H9 (cell line): Measurements from ENCODE around the gene WNT7B. TPM values are rescaled to one million over a fixed set of nuclear protein-coding genes. Genes with fewer than 3 reads are reported as not detected.

Experiments
- DNase-seq: peaks from one replicate; pipeline ENCODE4 v3.0.0-alpha.2; 2017
- H2AFZ ChIP-seq: one replicate; pipeline ENCODE4 v1.6.1; 2013; ENCODE audit warnings: mild to moderate bottlenecking, low read length, control low read depth, moderate library complexity
- H2AK5ac ChIP-seq: 2 replicates; pipeline ENCODE4 v1.6.1; 2013; ENCODE audit warnings: low read length, control low read depth, mixed read lengths; ENCODE audit not compliant: insufficient read length
- H2BK120ac ChIP-seq: one replicate; pipeline ENCODE4 v1.6.1; 2013; ENCODE audit warnings: low read depth, mild to moderate bottlenecking, low read length, control low read depth, inconsistent platforms; ENCODE audit not compliant: poor library complexity, severe bottlenecking
- H2BK12ac ChIP-seq: 2 replicates; pipeline ENCODE4 v1.6.1; 2013; ENCODE audit warnings: low read length, control low read depth, mixed read lengths, low read depth; ENCODE audit not compliant: insufficient read length
- H2BK15ac ChIP-seq: 2 replicates; pipeline ENCODE4 v1.6.1; 2013; ENCODE audit warnings: low read depth, low read length, control low read depth
- H2BK20ac ChIP-seq: one replicate; pipeline ENCODE4 v1.6.1; 2013; ENCODE audit warnings: low read depth, mild to moderate bottlenecking, low read length, control low read depth, inconsistent platforms; ENCODE audit not compliant: poor library complexity, severe bottlenecking
- H2BK5ac ChIP-seq: 2 replicates; pipeline ENCODE4 v1.6.1; 2013; ENCODE audit warnings: low read length, control low read depth, mixed read lengths; ENCODE audit not compliant: insufficient read length
- H3K14ac ChIP-seq: 2 replicates; pipeline ENCODE4 v1.6.1; 2013; ENCODE audit warnings: low read length, control low read depth; ENCODE audit not compliant: insufficient read depth
- H3K18ac ChIP-seq: 2 replicates; pipeline ENCODE4 v1.6.1; 2013; ENCODE audit warnings: low read depth, mild to moderate bottlenecking, mixed read lengths, low read length, control low read depth; ENCODE audit not compliant: insufficient read length
- H3K23ac ChIP-seq: 2 replicates; pipeline ENCODE4 v1.6.1; 2013; ENCODE audit warnings: low read length, control low read depth, mixed read lengths, low read depth; ENCODE audit not compliant: insufficient read length
- H3K23me2 ChIP-seq: 2 replicates; pipeline ENCODE4 v1.6.1; 2013; ENCODE audit warnings: low read depth, mild to moderate bottlenecking, mixed read lengths, low read length, control low read depth; ENCODE audit not compliant: insufficient read length, poor library complexity, severe bottlenecking
- H3K27ac ChIP-seq: 2 replicates; pipeline ENCODE4 v1.5.1; 2013; ENCODE audit warnings: low read length, control low read depth, mixed read lengths, low read depth; ENCODE audit not compliant: insufficient read length
- H3K27me3 ChIP-seq: 2 replicates; pipeline ENCODE4 v1.6.1; 2013; ENCODE audit warnings: low read length, control low read depth, inconsistent platforms; ENCODE audit not compliant: insufficient read depth
- H3K4ac ChIP-seq: 2 replicates; pipeline ENCODE4 v1.6.1; 2013; ENCODE audit warnings: low read depth, mild to moderate bottlenecking, control low read depth, inconsistent platforms, low read length, moderate library complexity
- H3K4me1 ChIP-seq: 2 replicates; pipeline ENCODE4 v1.6.1; 2013; ENCODE audit warnings: low read length, control low read depth, inconsistent platforms; ENCODE audit not compliant: insufficient read depth
- H3K4me2 ChIP-seq: 2 replicates; pipeline ENCODE4 v1.6.1; 2013; ENCODE audit warnings: low read length, control low read depth, mixed read lengths; ENCODE audit not compliant: insufficient read length, insufficient read depth
- H3K56ac ChIP-seq: 2 replicates; pipeline ENCODE4 v1.6.1; 2013; ENCODE audit warnings: low read depth, mild to moderate bottlenecking, mixed read lengths, low read length, control low read depth; ENCODE audit not compliant: insufficient read length
- H3K79me1 ChIP-seq: 2 replicates; pipeline ENCODE4 v1.6.1; 2013; ENCODE audit warnings: low read depth, mild to moderate bottlenecking, moderate library complexity, low read length, control low read depth, inconsistent platforms; ENCODE audit not compliant: insufficient read depth, poor library complexity, severe bottlenecking
- H3K79me2 ChIP-seq: 2 replicates; pipeline ENCODE4 v1.6.1; 2013; ENCODE audit warnings: low read length, control low read depth, inconsistent platforms; ENCODE audit not compliant: insufficient read depth
- H3K9ac ChIP-seq: 2 replicates; pipeline ENCODE4 v1.6.1; 2013; ENCODE audit warnings: low read length, control low read depth, mixed read lengths; ENCODE audit not compliant: insufficient read length; ENCODE audit errors: extremely low read depth
- H3K9me3 ChIP-seq: one replicate; pipeline ENCODE4 v1.6.1; 2013; ENCODE audit warnings: low read depth, low read length, inconsistent platforms; ENCODE audit not compliant: control insufficient read depth
- H3T11ph ChIP-seq: one replicate; pipeline ENCODE4 v1.6.1; 2013; ENCODE audit warnings: mild to moderate bottlenecking, low read length, control low read depth, inconsistent platforms
- H4K20me1 ChIP-seq: one replicate; pipeline ENCODE4 v1.6.1; 2013; ENCODE audit not compliant: control insufficient read depth, insufficient read length, insufficient read depth
- H4K5ac ChIP-seq: 2 replicates; pipeline ENCODE4 v1.6.1; 2013; ENCODE audit warnings: low read depth, mild to moderate bottlenecking, mixed read lengths, low read length, control low read depth; ENCODE audit not compliant: insufficient read length
- H4K8ac ChIP-seq: replicated peaks from 2 replicates; pipeline ENCODE4 v1.6.1; 2013; ENCODE audit warnings: low read length, control low read depth, mixed read lengths, low read depth; ENCODE audit not compliant: insufficient read length
- H4K91ac ChIP-seq: 2 replicates; pipeline ENCODE4 v1.6.1; 2013; ENCODE audit warnings: low read depth, mild to moderate bottlenecking, moderate library complexity, mixed read lengths, low read length, control low read depth; ENCODE audit not compliant: insufficient read length
- H3K27ac Mint-ChIP-seq, 3 experiments: 2 replicates in 2 of 3; 3 replicates in 1 of 3; pipeline ENCODE4 v1.8.0; 2020 to 2021; ENCODE audit warnings: mixed read lengths in 3 of 3, mild to moderate bottlenecking in 1 of 3, moderate library complexity in 1 of 3
- H3K27me3 Mint-ChIP-seq: 2 replicates; pipeline ENCODE4 v1.8.0; 2021; ENCODE audit warnings: low read depth, mild to moderate bottlenecking, moderate library complexity, mixed read lengths
- H3K36me3 Mint-ChIP-seq, 3 experiments: 2 replicates in 2 of 3; 3 replicates in 1 of 3; pipeline ENCODE4 v1.8.0; 2020 to 2021; ENCODE audit warnings: low read depth in 3 of 3, mixed read lengths in 3 of 3; ENCODE audit not compliant: insufficient read depth in 1 of 3
- H3K4me1 Mint-ChIP-seq, 2 experiments: 2 replicates each; pipeline ENCODE4 v1.8.0; 2020; ENCODE audit warnings: mixed read lengths in 2 of 2
- H3K4me3 Mint-ChIP-seq, 2 experiments: 2 replicates in 1 of 2; 3 replicates in 1 of 2; pipeline ENCODE4 v1.8.0; 2020 to 2021; ENCODE audit warnings: mild to moderate bottlenecking in 2 of 2, mixed read lengths in 2 of 2, moderate library complexity in 1 of 2
- H3K9me3 Mint-ChIP-seq, 2 experiments: 2 replicates in 1 of 2; 3 replicates in 1 of 2; pipeline ENCODE4 v1.8.0; 2020; ENCODE audit warnings: mild to moderate bottlenecking in 2 of 2, mixed read lengths in 2 of 2, moderate library complexity in 1 of 2
- WGBS: extraction: QIAGEN DNeasy Blood & Tissue Kit; methylation state at CpG from one replicate; pipeline ENCODE4 v1.1.7; 2013; ENCODE audit warnings: missing lambda C conversion rate, low lambda C conversion rate, mixed read lengths; ENCODE audit not compliant: insufficient read length; ENCODE audit errors: extremely low coverage; 5-methylcytosine and 5-hydroxymethylcytosine counted together
- total RNA-seq: library from RNA; stranded (reverse); gene quantifications from 2 replicates; pipeline ENCODE4 v1.2.1, GENCODE V29; 2021
- TF ChIP-seq, protein P1 (sequence below): fragments of 200-600 bp; sonication (generic); conservative IDR thresholded peaks from 3 replicates; pipeline ENCODE4 v1.8.0; 2021; ENCODE audit warnings: antibody characterized with exemption, mild to moderate bottlenecking

The WNT7B gene
- total RNA-seq, 1 experiment from 2014 or later = 0.09 TPM

DNA sequence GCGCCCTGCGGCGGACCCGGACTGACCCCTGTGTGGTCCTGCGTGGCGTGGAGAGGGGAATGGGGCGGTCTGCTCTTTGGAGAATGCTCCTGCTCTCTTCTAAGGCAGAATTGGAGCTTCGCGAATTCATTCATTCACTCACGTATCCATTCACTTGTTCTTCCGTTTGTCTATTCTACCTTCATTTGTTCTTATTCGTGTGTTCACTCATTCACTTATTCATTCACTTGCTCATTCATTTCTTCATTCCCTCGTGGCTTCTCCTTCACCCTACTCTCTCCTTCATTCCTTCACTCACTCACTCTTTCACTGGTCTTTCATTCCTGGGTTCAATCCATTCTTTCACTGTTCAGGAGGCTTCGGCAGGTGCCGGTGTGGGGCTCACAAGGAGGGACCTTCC lies 69.6 kb downstream of the WNT7B start:
- H3K36me3 Mint-ChIP-seq = no peaks in the 10 kb centered on the region
- no peaks in the 10 kb centered on the region; a peak in 1 of 5 replicates for H3K9me3 Mint-ChIP-seq
- H3T11ph ChIP-seq = no peak overlapping the region
- H4K8ac ChIP-seq = no peak overlapping the region
- no peak overlapping the region for H3K27ac ChIP-seq
- no peak overlapping the region for H4K91ac ChIP-seq
- no peak overlapping the region for H2BK120ac ChIP-seq
- DNase-seq = no peak
- H2BK20ac ChIP-seq = no peak overlapping the region
- no peak overlapping the region for H3K4me2 ChIP-seq
- H2BK12ac ChIP-seq = no peak overlapping the region
- no peak overlapping the region for H2AK5ac ChIP-seq
- H2BK5ac ChIP-seq = no peak overlapping the region
- H4K20me1 ChIP-seq = no peaks in the 10 kb centered on the region
- H3K23me2 ChIP-seq = no peaks in the 10 kb centered on the region
- H3K4me1 ChIP-seq = no peaks in the 10 kb centered on the region
- H3K79me1 ChIP-seq = no peaks in the 10 kb centered on the region
- H3K18ac ChIP-seq = no peak overlapping the region
- H3K4me3 Mint-ChIP-seq = no peak overlapping the region
- H3K27me3 ChIP-seq = no peaks in the 10 kb centered on the region
- H3K9ac ChIP-seq = no peak overlapping the region
- no peak overlapping the region for H3K14ac ChIP-seq
- no peak overlapping the region for H3K56ac ChIP-seq
- peaks cover 3 to 16% of the 10 kb centered on the region in 2 experiments; a peak in 2 of 4 replicates for H3K4me1 Mint-ChIP-seq
- no CpG with 5 or more reads among the region's 15 CpGs for WGBS
- H3K4ac ChIP-seq = no peak overlapping the region
- H4K5ac ChIP-seq = no peak overlapping the region
- H2AFZ ChIP-seq = no peak overlapping the region
- H3K27me3 Mint-ChIP-seq = peaks cover 9% of the 10 kb centered on the region
- H3K9me3 ChIP-seq = no peaks in the 10 kb centered on the region
- TF ChIP-seq, protein P1, sequence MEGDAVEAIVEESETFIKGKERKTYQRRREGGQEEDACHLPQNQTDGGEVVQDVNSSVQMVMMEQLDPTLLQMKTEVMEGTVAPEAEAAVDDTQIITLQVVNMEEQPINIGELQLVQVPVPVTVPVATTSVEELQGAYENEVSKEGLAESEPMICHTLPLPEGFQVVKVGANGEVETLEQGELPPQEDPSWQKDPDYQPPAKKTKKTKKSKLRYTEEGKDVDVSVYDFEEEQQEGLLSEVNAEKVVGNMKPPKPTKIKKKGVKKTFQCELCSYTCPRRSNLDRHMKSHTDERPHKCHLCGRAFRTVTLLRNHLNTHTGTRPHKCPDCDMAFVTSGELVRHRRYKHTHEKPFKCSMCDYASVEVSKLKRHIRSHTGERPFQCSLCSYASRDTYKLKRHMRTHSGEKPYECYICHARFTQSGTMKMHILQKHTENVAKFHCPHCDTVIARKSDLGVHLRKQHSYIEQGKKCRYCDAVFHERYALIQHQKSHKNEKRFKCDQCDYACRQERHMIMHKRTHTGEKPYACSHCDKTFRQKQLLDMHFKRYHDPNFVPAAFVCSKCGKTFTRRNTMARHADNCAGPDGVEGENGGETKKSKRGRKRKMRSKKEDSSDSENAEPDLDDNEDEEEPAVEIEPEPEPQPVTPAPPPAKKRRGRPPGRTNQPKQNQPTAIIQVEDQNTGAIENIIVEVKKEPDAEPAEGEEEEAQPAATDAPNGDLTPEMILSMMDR = no peak
- H2BK15ac ChIP-seq = no peak overlapping the region
- no peak overlapping the region for H3K27ac Mint-ChIP-seq
- H3K79me2 ChIP-seq = no peaks in the 10 kb centered on the region
- H3K23ac ChIP-seq = no peak overlapping the region
